WTC11 (cell line): ENCODE measurements around the gene ARAP3. TPM values are rescaled to one million over a fixed set of nuclear protein-coding genes. Genes with fewer than 3 reads are reported as not detected.
A peak's percentile ranks its signal among the peaks of the same experiment; 100 is the strongest.

Experiments used
- ATAC-seq: fragments of 200-7000 bp; cut with Tn5 transposase; 2 replicates; pipeline ENCODE4 v1.10.0; 2021; ENCODE audit warnings: mild to moderate bottlenecking, moderate library complexity
- CTCF ChIA-PET: fragments of 300-600 bp; sonication (Branson Sonifier 250); formaldehyde crosslinking; loops from one replicate; lab custom pipeline; 2021; ENCODE audit warnings: antibody characterized with exemption; lab: Charles Lee
- POLR2A ChIA-PET: fragments of 350-600 bp; sonication (Branson Sonifier 250); formaldehyde crosslinking; loops from one replicate; lab custom pipeline; 2021; ENCODE audit warnings: antibody characterized with exemption; lab: Charles Lee
- DNase-seq: peaks from one replicate; pipeline ENCODE4 v3.0.0; 2021; ENCODE audit warnings: low spot score
- H3K27ac Mint-ChIP-seq: 2 replicates; pipeline ENCODE4 v1.8.0; 2021; ENCODE audit warnings: mixed read lengths
- H3K27me3 Mint-ChIP-seq: 2 replicates; pipeline ENCODE4 v1.8.0; 2021; ENCODE audit warnings: low read depth, mild to moderate bottlenecking, moderate library complexity, mixed read lengths
- H3K36me3 Mint-ChIP-seq: 2 replicates; pipeline ENCODE4 v1.8.0; 2021; ENCODE audit warnings: mixed read lengths
- H3K4me1 Mint-ChIP-seq: 2 replicates; pipeline ENCODE4 v1.8.0; 2022; ENCODE audit warnings: mixed read lengths
- H3K4me3 Mint-ChIP-seq: 2 replicates; pipeline ENCODE4 v1.8.0; 2021; ENCODE audit warnings: mild to moderate bottlenecking, moderate library complexity, mixed read lengths
- H3K9me3 Mint-ChIP-seq: 2 replicates; pipeline ENCODE4 v1.8.0; 2021; ENCODE audit warnings: mixed read lengths
- AR ChIP-seq: fragments of 250-450 bp; sonication (Bioruptor Pico); IDR thresholded peaks from 2 replicates; pipeline ENCODE4 v1.9.0; 2021; ENCODE audit warnings: mild to moderate bottlenecking
- CDX4 ChIP-seq: fragments of 250-450 bp; sonication (Bioruptor Pico); IDR thresholded peaks from 2 replicates; pipeline ENCODE4 v1.9.0; 2021; ENCODE audit warnings: moderate library complexity, mild to moderate bottlenecking, inconsistent platforms, borderline replicate concordance
- EMX1 ChIP-seq: fragments of 250-450 bp; sonication (Bioruptor Pico); IDR thresholded peaks from 2 replicates; pipeline ENCODE4 v1.8.0; 2021; ENCODE audit warnings: mild to moderate bottlenecking
- ETV6 ChIP-seq: sonication (generic); formaldehyde crosslinking; IDR thresholded peaks from 2 replicates; pipeline ENCODE4 v1.8.1; 2022; ENCODE audit warnings: mild to moderate bottlenecking, missing genetic modification reagents
- JUN ChIP-seq: sonication (generic); formaldehyde crosslinking; IDR thresholded peaks from 2 replicates; pipeline ENCODE4 v1.8.0; 2023; ENCODE audit warnings: mild to moderate bottlenecking, missing genetic modification reagents
- MAX ChIP-seq: sonication (generic); formaldehyde crosslinking; IDR thresholded peaks from 2 replicates; pipeline ENCODE4 v1.8.0; 2022; ENCODE audit warnings: mild to moderate bottlenecking, missing genetic modification reagents
- NR1H2 ChIP-seq: sonication (generic); formaldehyde crosslinking; IDR thresholded peaks from 2 replicates; pipeline ENCODE4 v1.9.0; 2021; ENCODE audit warnings: mild to moderate bottlenecking, moderate library complexity, missing genetic modification reagents
- PRDM15 ChIP-seq: sonication (generic); formaldehyde crosslinking; IDR thresholded peaks from 2 replicates; pipeline ENCODE4 v1.8.0; 2022; ENCODE audit warnings: missing genetic modification reagents
- PREB ChIP-seq: sonication (generic); formaldehyde crosslinking; IDR thresholded peaks from 2 replicates; pipeline ENCODE4 v1.8.1; 2022; ENCODE audit warnings: mild to moderate bottlenecking, missing genetic modification reagents, moderate library complexity, borderline replicate concordance
- RORB ChIP-seq: fragments of 250-450 bp; sonication (Bioruptor Pico); IDR thresholded peaks from 2 replicates; pipeline ENCODE4 v1.9.0; 2021; ENCODE audit warnings: mild to moderate bottlenecking
- SMAD3 ChIP-seq: sonication (generic); formaldehyde crosslinking; IDR thresholded peaks from 2 replicates; pipeline ENCODE4 v1.8.0; 2022; ENCODE audit warnings: missing genetic modification reagents, mild to moderate bottlenecking, borderline replicate concordance
- USF1 ChIP-seq: sonication (generic); formaldehyde crosslinking; IDR thresholded peaks from 2 replicates; pipeline ENCODE4 v1.8.0; 2022; ENCODE audit warnings: mild to moderate bottlenecking, missing genetic modification reagents
- ZNF121 ChIP-seq: sonication (generic); formaldehyde crosslinking; IDR thresholded peaks from 2 replicates; pipeline ENCODE4 v1.8.0; 2023; ENCODE audit warnings: missing genetic modification reagents
- ZNF281 ChIP-seq: sonication (generic); formaldehyde crosslinking; IDR thresholded peaks from 2 replicates; pipeline ENCODE4 v1.8.0; 2023; ENCODE audit warnings: mild to moderate bottlenecking, missing genetic modification reagents
- ZNF416 ChIP-seq: fragments of 250-450 bp; sonication (Bioruptor Pico); IDR thresholded peaks from 2 replicates; pipeline ENCODE4 v1.9.0; 2021; ENCODE audit warnings: mild to moderate bottlenecking, inconsistent platforms
- total RNA-seq: library from RNA; stranded (reverse); gene quantifications from 3 replicates; pipeline ENCODE4 v1.2.3, GENCODE V29; 2021

Gene ARAP3
- total RNA-seq, 1 experiment from 2014 or later: 60.4 TPM

- no peak for TF ChIP-seq ZNF281 (CRISPR knock-in tag)
- TF ChIP-seq, all 79 proteins: peak for 0
Observed at GRCh38 chr5:141608557-141608956, 73.5 kb downstream of the ARAP3 start (continued).

GRCh38 chr5:141608046-141608445 lies 74.0 kb downstream of the ARAP3 start:
- no peak for DNase-seq
- H3K27me3 Mint-ChIP-seq: no peaks in the 10 kb centered on the region
- TF ChIP-seq PREB (CRISPR knock-in tag) (no peak), EMX1 (no peak), CDX4 (CRISPR knock-in tag) (no peak), ZNF416 (no peak), ZNF121 (CRISPR knock-in tag) (no peak), RORB (CRISPR knock-in tag) (no peak), JUN (CRISPR knock-in tag) (no peak)
- no peak overlapping the region for H3K27ac Mint-ChIP-seq
- peaks cover 2% of the 10 kb centered on the region; the same call in 1 of the 2 replicates for H3K36me3 Mint-ChIP-seq
- ChIA-PET CTCF (interaction anchor here (1.9 to 2.3 kb wide), 3 partner anchors 11 to 44 kb away, joined by 6 to 14 read pairs (median 9); partner anchors contain the start of gene DIAPH1), POLR2A (no interaction called here)
- no peak overlapping the region for H3K4me3 Mint-ChIP-seq
- H3K4me1 Mint-ChIP-seq: peaks cover 25% of the 10 kb centered on the region
- no peak for ATAC-seq
- no peaks in the 10 kb centered on the region for H3K9me3 Mint-ChIP-seq

GRCh38 chr5:141605523-141606277 lies 76.3 kb downstream of the ARAP3 start:
- no peaks in the 10 kb centered on the region for H3K27me3 Mint-ChIP-seq
- no peak overlapping the region for H3K4me3 Mint-ChIP-seq
- H3K9me3 Mint-ChIP-seq: no peaks in the 10 kb centered on the region
- no peak for DNase-seq
- CTCF ChIA-PET: interaction anchor here (1.4 to 2.2 kb wide), 3 partner anchors 12 to 14 kb away, joined by 4 to 12 read pairs (median 12); partner anchors contain the start of gene DIAPH1
- H3K36me3 Mint-ChIP-seq: peaks cover 2% of the 10 kb centered on the region; the same call in 1 of the 2 replicates
- peak overlapping the region; percentile 8 for H3K27ac Mint-ChIP-seq
- ATAC-seq: no peak; the same call in 1 of the 2 replicates
- POLR2A ChIA-PET: no interaction called here
- H3K4me1 Mint-ChIP-seq: peaks cover 14% of the 10 kb centered on the region
- no peak for TF ChIP-seq MAX
- no peak for TF ChIP-seq AR (CRISPR knock-in tag)
- no peak for TF ChIP-seq PREB (CRISPR knock-in tag)
- no peak for TF ChIP-seq USF1 (CRISPR knock-in tag)
- no peak for TF ChIP-seq SMAD3 (CRISPR knock-in tag)
- TF ChIP-seq PRDM15: no peak
- TF ChIP-seq NR1H2 (CRISPR knock-in tag): no peak
- no peak for TF ChIP-seq ETV6 (CRISPR knock-in tag)
